Measurements from ENCODE around the gene ECT2. TPM values are rescaled to one million over a fixed set of nuclear protein-coding genes. Genes with fewer than 3 reads are reported as not detected.
A peak's percentile ranks its signal among the peaks of the same experiment; 100 is the strongest.
"Not testable (repeated sequence)": the region's sequence is repeated elsewhere in the genome, so short reads cannot be mapped to it uniquely, and the experiment has no call there.

Gene ECT2
- total and polyA plus RNA-seq, 7 experiments from 2014 or later: 1.3 to 41.2 (median 1.9) TPM

GRCh38 chr3:172751175-172751704 lies 714 bp downstream of the ECT2 start:
- Mint-ChIP-seq H3K36me3 (peaks cover 0 to 17% (median 0%) of the 10 kb centered on the region in 5 donors), H3K27me3 (peaks cover 0 to 4% (median 0%) of the 10 kb centered on the region in 5 donors), H3K4me3 (peak overlapping the region; percentile 88 to 100 (median 96)), H3K9me3 (peaks cover 0 to 4% (median 0%) of the 10 kb centered on the region in 11 donors), H3K4me1 (peaks cover 6 to 50% (median 15%) of the 10 kb centered on the region in 7 donors), H3K27ac (peak overlapping the region in 7 of 9 donors; percentile 42 to 98 (median 63))
- H3K4me1 ChIP-seq (ENCODE audit: control insufficient read depth in 2 of 2, insufficient read depth in 2 of 2, low read length in 2 of 2): peaks cover 5% of the 10 kb centered on the region in 2 donors
- peaks cover 0 to 3% (median 0%) of the 10 kb centered on the region in 3 experiments for H3K36me3 ChIP-seq (ENCODE audit: control insufficient read depth in 2 of 3, insufficient read depth in 3 of 3, low read length in 3 of 3)
- H3K27ac ChIP-seq (ENCODE audit: low read depth, low read length): peak overlapping the region; percentile 63
- ChIA-PET POLR2A (no interaction called here), CTCF (no interaction called here)
- peak overlapping the region; percentile 88 for H3K4me3 ChIP-seq (ENCODE audit: low read length)
- peak in 2 of 9 donors; percentile 1 to 4 for DNase-seq
- intact Hi-C loops (cut with micrococcal nuclease): loop anchor here (2.0 to 5.0 kb wide), 8 partner anchors 229 to 1292 kb away; partner anchors contain the start of genes TNFSF10 (in 1 of the 2) and TNIK (in 1 of the 2)
- no peaks in the 10 kb centered on the region for H3K9me3 ChIP-seq (ENCODE audit: control insufficient read depth in 2 of 3, low read length in 3 of 3)
- no peak for ATAC-seq
- H3K27me3 ChIP-seq (ENCODE audit: control insufficient read depth in 2 of 2, insufficient read depth in 2 of 2, low read length in 2 of 2): no peaks in the 10 kb centered on the region

- peaks cover 6 to 53% (median 15%) of the 10 kb centered on the region in 7 donors for H3K4me1 Mint-ChIP-seq
- Histone ChIP-seq H3K9me3 (ENCODE audit: control insufficient read depth in 2 of 3, low read length in 3 of 3) (no peaks in the 10 kb centered on the region), H3K27ac (ENCODE audit: low read depth, low read length) (no peak overlapping the region), H3K27me3 (ENCODE audit: control insufficient read depth in 2 of 2, insufficient read depth in 2 of 2, low read length in 2 of 2) (no peaks in the 10 kb centered on the region), H3K36me3 (ENCODE audit: control insufficient read depth in 2 of 3, insufficient read depth in 3 of 3, low read length in 3 of 3) (peaks cover 0 to 3% (median 0%) of the 10 kb centered on the region in 3 experiments), H3K4me1 (ENCODE audit: control insufficient read depth in 2 of 2, insufficient read depth in 2 of 2, low read length in 2 of 2) (peaks cover 5% of the 10 kb centered on the region in 2 donors), H3K4me3 (ENCODE audit: low read length) (no peak overlapping the region)
- peak overlapping the region in 1 of 9 donors; percentile 55 for H3K27ac Mint-ChIP-seq
- DNase-seq: no peak
- peak overlapping the region in 1 of 10 donors; percentile 67 for H3K4me3 Mint-ChIP-seq
- CTCF ChIA-PET: no interaction called here
- peaks cover 0 to 2% (median 0%) of the 10 kb centered on the region in 5 donors for H3K27me3 Mint-ChIP-seq
- ATAC-seq: no peak
- intact Hi-C loops (cut with micrococcal nuclease): loop anchor here (5.0 kb wide), 6 partner anchors 230 to 1290 kb away; partner anchors contain the start of genes TNFSF10 (in 1 of the 2) and TNIK (in 1 of the 2)
- POLR2A ChIA-PET: no interaction called here
- H3K9me3 Mint-ChIP-seq: peaks cover 0 to 4% (median 0%) of the 10 kb centered on the region in 11 donors
- peaks cover 0 to 23% (median 0%) of the 10 kb centered on the region in 5 donors for H3K36me3 Mint-ChIP-seq
These were observed 2.1 kb downstream of the ECT2 start for GRCh38 chr3:172752651-172753050.

GRCh38 chr3:172753125-172753524 lies 2.6 kb downstream of the ECT2 start:
- Histone ChIP-seq H3K36me3 (ENCODE audit: control insufficient read depth in 2 of 3, insufficient read depth in 3 of 3, low read length in 3 of 3) (peaks cover 0 to 3% (median 0%) of the 10 kb centered on the region in 3 experiments), H3K4me3 (ENCODE audit: low read length) (no peak overlapping the region), H3K4me1 (ENCODE audit: control insufficient read depth in 2 of 2, insufficient read depth in 2 of 2, low read length in 2 of 2) (peaks cover 5% of the 10 kb centered on the region in 2 donors), H3K27ac (ENCODE audit: low read depth, low read length) (no peak overlapping the region), H3K9me3 (ENCODE audit: control insufficient read depth in 2 of 3, low read length in 3 of 3) (no peaks in the 10 kb centered on the region), H3K27me3 (ENCODE audit: control insufficient read depth in 2 of 2, insufficient read depth in 2 of 2, low read length in 2 of 2) (no peaks in the 10 kb centered on the region)
- H3K9me3 Mint-ChIP-seq: peaks cover 0 to 4% (median 0%) of the 10 kb centered on the region in 11 donors
- CTCF ChIA-PET: no interaction called here
- intact Hi-C loops (cut with micrococcal nuclease): loop anchor here (5.0 kb wide), 6 partner anchors 231 to 1291 kb away; partner anchors contain the start of genes TNFSF10 (in 1 of the 2) and TNIK (in 1 of the 2)
- POLR2A ChIA-PET: no interaction called here
- peak overlapping the region in 1 of 10 donors; percentile 53 for H3K4me3 Mint-ChIP-seq
- H3K4me1 Mint-ChIP-seq: peaks cover 6 to 57% (median 15%) of the 10 kb centered on the region in 7 donors
- DNase-seq (no peak), ATAC-seq (no peak)
- peaks cover 0 to 2% (median 0%) of the 10 kb centered on the region in 5 donors for H3K27me3 Mint-ChIP-seq
- H3K27ac Mint-ChIP-seq: peak overlapping the region in 2 of 9 donors; percentile 5 to 7
- H3K36me3 Mint-ChIP-seq: peaks cover 0 to 27% (median 0%) of the 10 kb centered on the region in 5 donors

- H3K36me3 Mint-ChIP-seq: peaks cover 0 to 45% (median 10%) of the 10 kb centered on the region in 5 donors
- DNase-seq; intact Hi-C loops (cut with micrococcal nuclease); H3K4me1 ChIP-seq (ENCODE audit: control insufficient read depth in 2 of 2, insufficient read depth in 2 of 2, low read length in 2 of 2); H3K36me3 ChIP-seq (ENCODE audit: control insufficient read depth in 2 of 3, insufficient read depth in 3 of 3, low read length in 3 of 3); H3K9me3 Mint-ChIP-seq; H3K9me3 ChIP-seq (ENCODE audit: control insufficient read depth in 2 of 3, low read length in 3 of 3); POLR2A ChIA-PET; CTCF ChIA-PET; H3K27me3 Mint-ChIP-seq; H3K27me3 ChIP-seq (ENCODE audit: control insufficient read depth in 2 of 2, insufficient read depth in 2 of 2, low read length in 2 of 2); ATAC-seq; H3K27ac ChIP-seq (ENCODE audit: low read depth, low read length); H3K4me3 ChIP-seq (ENCODE audit: low read length); H3K4me3 Mint-ChIP-seq: not testable (repeated sequence)
- H3K27ac Mint-ChIP-seq: peak overlapping the region in 2 of 9 donors; percentile 25 to 30
- H3K4me1 Mint-ChIP-seq: peaks cover 0 to 23% (median 0%) of the 10 kb centered on the region in 7 donors
These were observed 9.9 kb downstream of the ECT2 start for GRCh38 chr3:172760416-172760815.

- peaks cover 0 to 13% (median 0%) of the 10 kb centered on the region in 7 donors for H3K4me1 Mint-ChIP-seq
- ChIA-PET CTCF (no interaction called here), POLR2A (no interaction called here)
- peaks cover 0 to 45% (median 22%) of the 10 kb centered on the region in 5 donors for H3K36me3 Mint-ChIP-seq
- Histone ChIP-seq H3K4me3 (ENCODE audit: low read length) (no peak overlapping the region), H3K36me3 (ENCODE audit: control insufficient read depth in 2 of 3, insufficient read depth in 3 of 3, low read length in 3 of 3) (no peaks in the 10 kb centered on the region), H3K27ac (ENCODE audit: low read depth, low read length) (no peak overlapping the region), H3K4me1 (ENCODE audit: control insufficient read depth in 2 of 2, insufficient read depth in 2 of 2, low read length in 2 of 2) (no peaks in the 10 kb centered on the region), H3K27me3 (ENCODE audit: control insufficient read depth in 2 of 2, insufficient read depth in 2 of 2, low read length in 2 of 2) (no peaks in the 10 kb centered on the region), H3K9me3 (ENCODE audit: control insufficient read depth in 2 of 3, low read length in 3 of 3) (no peaks in the 10 kb centered on the region)
- no peaks in the 10 kb centered on the region for H3K27me3 Mint-ChIP-seq
- no peak overlapping the region for H3K4me3 Mint-ChIP-seq
- H3K9me3 Mint-ChIP-seq: no peaks in the 10 kb centered on the region
- ATAC-seq: no peak
- peak overlapping the region in 1 of 9 donors; percentile 1 for H3K27ac Mint-ChIP-seq
- intact Hi-C loops (cut with micrococcal nuclease): no loop called here
- no peak for DNase-seq
These were observed 15.7 kb downstream of the ECT2 start for GRCh38 chr3:172766241-172766640.

GRCh38 chr3:172766718-172767405 lies 16.3 kb downstream of the ECT2 start:
- peaks cover 0 to 49% (median 22%) of the 10 kb centered on the region in 5 donors for H3K36me3 Mint-ChIP-seq
- POLR2A ChIA-PET: no interaction called here
- CTCF ChIA-PET: interaction anchor here (0.5 kb wide), 1 partner anchor 14 kb away, joined by 3 read pairs; no protein-coding TSS in a partner anchor
- no peaks in the 10 kb centered on the region for H3K27me3 ChIP-seq (ENCODE audit: control insufficient read depth in 2 of 2, insufficient read depth in 2 of 2, low read length in 2 of 2)
- no peak overlapping the region for H3K4me3 Mint-ChIP-seq
- H3K27ac Mint-ChIP-seq: peak overlapping the region in 1 of 9 donors; percentile 1
- no peak for DNase-seq
- H3K36me3 ChIP-seq (ENCODE audit: control insufficient read depth in 2 of 3, insufficient read depth in 3 of 3, low read length in 3 of 3): no peaks in the 10 kb centered on the region
- no peak overlapping the region for H3K4me3 ChIP-seq (ENCODE audit: low read length)
- no peaks in the 10 kb centered on the region for H3K27me3 Mint-ChIP-seq
- intact Hi-C loops (cut with micrococcal nuclease): no loop called here
- no peaks in the 10 kb centered on the region for H3K9me3 ChIP-seq (ENCODE audit: control insufficient read depth in 2 of 3, low read length in 3 of 3)
- ATAC-seq: no peak
- peaks cover 0 to 17% (median 0%) of the 10 kb centered on the region in 7 donors for H3K4me1 Mint-ChIP-seq
- H3K4me1 ChIP-seq (ENCODE audit: control insufficient read depth in 2 of 2, insufficient read depth in 2 of 2, low read length in 2 of 2): no peaks in the 10 kb centered on the region
- no peak overlapping the region for H3K27ac ChIP-seq (ENCODE audit: low read depth, low read length)
- H3K9me3 Mint-ChIP-seq: no peaks in the 10 kb centered on the region

All from naive thymus-derived CD4-positive, alpha-beta T cell (primary cell).